ENCODE measurements around the gene FAM83B.

FAM83B gene

GRCh38 chr6:54987633-54988290 is 141.2 kb downstream of the FAM83B start:
- DNase-seq = no peak

DNA sequence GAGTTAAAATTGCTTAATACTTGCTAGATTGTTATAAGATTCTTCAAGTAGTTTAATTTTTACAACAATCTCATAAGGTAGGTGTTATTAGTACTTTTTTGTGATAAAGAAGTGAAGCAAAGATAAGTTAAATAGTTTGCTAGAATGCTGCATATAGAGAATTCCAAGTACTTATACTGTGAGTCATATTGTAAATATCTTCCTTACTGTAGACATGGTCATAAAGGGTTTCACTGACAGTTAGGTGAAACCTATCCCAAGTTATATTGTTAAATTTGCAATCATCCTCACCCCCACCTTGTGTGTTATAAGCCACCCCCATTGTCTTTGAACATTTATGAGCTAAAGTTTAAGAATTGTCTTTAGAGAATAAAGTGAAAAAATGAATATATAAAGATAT is 142.0 kb downstream of the FAM83B start:
- DNase-seq = no peak

GRCh38 chr6:54990001-54990400 is 143.4 kb downstream of the FAM83B start:
- DNase-seq = no peak
